Loucy (cell line): ENCODE results near the gene RAD51B.

Source experiments
- CTCF ChIP-seq: fragments of 200-600 bp; sonication (generic); conservative IDR thresholded peaks from 2 replicates; pipeline ENCODE4 v1.5.1; 2014; ENCODE audit warnings: mild to moderate bottlenecking, antibody characterized with exemption, low read length
- EZH2phosphoT487 ChIP-seq: fragments of 200-600 bp; IDR thresholded peaks from 2 replicates; pipeline ENCODE4 v1.6.1; 2018; ENCODE audit warnings: antibody characterized with exemption, mild to moderate bottlenecking, moderate library complexity, borderline replicate concordance

GRCh38 chr14:68188174-68188573 is 368.6 kb downstream of the RAD51B start:
- TF ChIP-seq CTCF (no peak), EZH2phosphoT487 (no peak)
